SU-DHL-6 (cell line): ENCODE results near the gene CEND1.

Source experiments
- EZH2phosphoT487 ChIP-seq: fragments of 200-600 bp; sonication (generic), shearing (Covaris generic); conservative IDR thresholded peaks from 2 replicates; pipeline ENCODE4 v1.6.1; 2018; ENCODE audit warnings: mild to moderate bottlenecking, antibody characterized with exemption, low read length, moderate library complexity, mixed read lengths
- TF ChIP-seq, protein P1 (sequence below): fragments of 200-600 bp; sonication (generic); IDR thresholded peaks from one replicate; pipeline ENCODE4 v1.5.1; 2017; ENCODE audit warnings: antibody characterized with exemption, mild to moderate bottlenecking, low read length, moderate library complexity; ENCODE audit not compliant: insufficient read depth, poor library complexity, severe bottlenecking

DNA sequence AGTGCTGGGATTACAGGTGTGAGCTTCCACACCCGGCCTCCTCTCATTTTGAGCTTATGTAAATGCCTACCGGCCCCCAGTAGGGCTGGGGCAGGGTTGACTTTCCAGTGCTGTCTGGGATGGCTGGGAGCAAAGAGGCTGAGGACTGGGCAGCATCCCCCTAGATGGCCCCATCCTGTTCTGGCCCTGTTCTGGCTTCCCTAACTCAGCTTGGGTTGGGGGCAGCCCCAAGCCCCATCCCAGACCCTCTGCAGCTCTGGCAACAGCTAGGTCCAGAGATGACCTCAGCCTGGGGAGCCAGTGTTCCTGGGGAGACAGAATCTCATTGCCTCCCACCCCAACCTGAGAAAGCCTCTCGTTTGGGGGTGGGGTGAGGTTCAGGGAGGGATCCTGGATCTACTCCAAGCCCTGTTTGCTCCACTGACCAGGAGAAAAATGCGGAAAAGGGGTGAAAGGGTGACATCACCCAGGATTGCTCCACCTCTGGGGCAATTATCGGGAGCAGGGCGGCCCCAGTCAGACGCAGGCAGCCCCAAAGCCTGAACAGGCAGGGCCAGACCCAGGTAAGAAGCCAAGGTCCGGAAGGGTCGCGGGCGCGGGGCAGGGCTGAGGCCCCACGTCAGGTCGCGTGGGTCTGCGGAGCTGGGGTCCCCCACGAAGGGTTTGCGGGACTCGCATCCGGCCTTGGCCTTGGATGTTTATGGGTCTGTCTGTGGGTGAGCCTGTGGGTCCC lies 28.7 kb upstream of the CEND1 start, which contains the start of gene PNPLA2:
- TF ChIP-seq, protein P1, sequence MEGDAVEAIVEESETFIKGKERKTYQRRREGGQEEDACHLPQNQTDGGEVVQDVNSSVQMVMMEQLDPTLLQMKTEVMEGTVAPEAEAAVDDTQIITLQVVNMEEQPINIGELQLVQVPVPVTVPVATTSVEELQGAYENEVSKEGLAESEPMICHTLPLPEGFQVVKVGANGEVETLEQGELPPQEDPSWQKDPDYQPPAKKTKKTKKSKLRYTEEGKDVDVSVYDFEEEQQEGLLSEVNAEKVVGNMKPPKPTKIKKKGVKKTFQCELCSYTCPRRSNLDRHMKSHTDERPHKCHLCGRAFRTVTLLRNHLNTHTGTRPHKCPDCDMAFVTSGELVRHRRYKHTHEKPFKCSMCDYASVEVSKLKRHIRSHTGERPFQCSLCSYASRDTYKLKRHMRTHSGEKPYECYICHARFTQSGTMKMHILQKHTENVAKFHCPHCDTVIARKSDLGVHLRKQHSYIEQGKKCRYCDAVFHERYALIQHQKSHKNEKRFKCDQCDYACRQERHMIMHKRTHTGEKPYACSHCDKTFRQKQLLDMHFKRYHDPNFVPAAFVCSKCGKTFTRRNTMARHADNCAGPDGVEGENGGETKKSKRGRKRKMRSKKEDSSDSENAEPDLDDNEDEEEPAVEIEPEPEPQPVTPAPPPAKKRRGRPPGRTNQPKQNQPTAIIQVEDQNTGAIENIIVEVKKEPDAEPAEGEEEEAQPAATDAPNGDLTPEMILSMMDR: no peak
- no peak for TF ChIP-seq EZH2phosphoT487
